ENCODE data around the gene DAPK1.

The DAPK1 gene

GRCh38 chr9:87671925-87672324 lies 174.3 kb downstream of the DAPK1 start:
- no peak for ATAC-seq
- TF ChIP-seq OSR1 (CRISPR knock-in tag; IDR thresholded peaks at IDR 0.05) (no peak), TSHZ2 (CRISPR knock-in tag; IDR thresholded peaks at IDR 0.05) (no peak), ISL1 (CRISPR knock-in tag; IDR thresholded peaks at IDR 0.05) (no peak), ARNTL (CRISPR knock-in tag; IDR thresholded peaks at IDR 0.05; ENCODE audit: borderline replicate concordance, low read depth) (no peak), CSDC2 (CRISPR knock-in tag; IDR thresholded peaks at IDR 0.05) (no peak), CSRNP3 (CRISPR knock-in tag; IDR thresholded peaks at IDR 0.05) (no peak), ZFP30 (CRISPR knock-in tag; IDR thresholded peaks at IDR 0.05) (no peak), POU6F1 (CRISPR knock-in tag; IDR thresholded peaks at IDR 0.05; ENCODE audit: borderline replicate concordance, low read depth) (no peak), SNAI2 (CRISPR knock-in tag; IDR thresholded peaks at IDR 0.05) (no peak), CREB5 (CRISPR knock-in tag; IDR thresholded peaks at IDR 0.05; ENCODE audit: low read depth) (no peak), ZFP3 (CRISPR knock-in tag; IDR thresholded peaks at IDR 0.05) (no peak), ZNF8 (CRISPR knock-in tag; IDR thresholded peaks at IDR 0.05) (no peak), ESRRG (CRISPR knock-in tag; IDR thresholded peaks at IDR 0.05) (no peak), RARB (CRISPR knock-in tag; IDR thresholded peaks at IDR 0.05) (no peak), PPARA (CRISPR knock-in tag; IDR thresholded peaks at IDR 0.05; ENCODE audit: borderline replicate concordance) (no peak), TOX (CRISPR knock-in tag; IDR thresholded peaks at IDR 0.05; ENCODE audit: borderline replicate concordance) (no peak), ZC3H10 (CRISPR knock-in tag; IDR thresholded peaks at IDR 0.05) (no peak), ZNF565 (CRISPR knock-in tag; conservative IDR thresholded peaks at IDR 0.05; ENCODE audit: low read depth) (no peak), PATZ1 (CRISPR knock-in tag; IDR thresholded peaks at IDR 0.05; ENCODE audit: borderline replicate concordance) (no peak)

- no peak for ATAC-seq
- TF ChIP-seq ARNTL (CRISPR knock-in tag; IDR thresholded peaks at IDR 0.05; ENCODE audit: borderline replicate concordance, low read depth) (no peak), CSDC2 (CRISPR knock-in tag; IDR thresholded peaks at IDR 0.05) (no peak), RARB (CRISPR knock-in tag; IDR thresholded peaks at IDR 0.05) (no peak), OSR1 (CRISPR knock-in tag; IDR thresholded peaks at IDR 0.05) (no peak), PPARA (CRISPR knock-in tag; IDR thresholded peaks at IDR 0.05; ENCODE audit: borderline replicate concordance) (no peak), ESRRG (CRISPR knock-in tag; IDR thresholded peaks at IDR 0.05) (no peak), ZNF70 (CRISPR knock-in tag; IDR thresholded peaks at IDR 0.05) (no peak), ZNF8 (CRISPR knock-in tag; IDR thresholded peaks at IDR 0.05) (no peak), TOX (CRISPR knock-in tag; IDR thresholded peaks at IDR 0.05; ENCODE audit: borderline replicate concordance) (no peak), ZFP30 (CRISPR knock-in tag; IDR thresholded peaks at IDR 0.05) (no peak), BACH2 (CRISPR knock-in tag; IDR thresholded peaks at IDR 0.05; ENCODE audit: borderline replicate concordance) (no peak), TSHZ2 (CRISPR knock-in tag; IDR thresholded peaks at IDR 0.05) (no peak), GLIS3 (CRISPR knock-in tag; IDR thresholded peaks at IDR 0.05) (no peak), CSRNP3 (CRISPR knock-in tag; IDR thresholded peaks at IDR 0.05) (no peak), SNAI2 (CRISPR knock-in tag; IDR thresholded peaks at IDR 0.05) (no peak), ZFP3 (CRISPR knock-in tag; IDR thresholded peaks at IDR 0.05) (no peak), POU6F1 (CRISPR knock-in tag; IDR thresholded peaks at IDR 0.05; ENCODE audit: borderline replicate concordance, low read depth) (no peak)
Observed at GRCh38 chr9:87672586-87672985, 174.9 kb downstream of the DAPK1 start.

Data from SK-N-SH treated with all-trans-retinoic acid at 6 μM for 48 hours (cell line).